DMS114 treated with DMSO at 0.1 percent for 48 hours (cell line): ENCODE results near the gene CDYL2.

ENCODE experiments used
- DNase-seq: peaks from one replicate; lab custom pipeline; 2025; ENCODE audit not compliant: unreplicated experiment; lab: John Stamatoyannopoulos, UW

The CDYL2 gene

GRCh38 chr16:80557037-80557436 lies 247.4 kb downstream of the CDYL2 start:
- DNase-seq, result no peak

GRCh38 chr16:80556481-80556880 lies 247.9 kb downstream of the CDYL2 start:
- no peak for DNase-seq

GRCh38 chr16:80554033-80554432 lies 250.4 kb downstream of the CDYL2 start:
- DNase-seq, result no peak

DNA sequence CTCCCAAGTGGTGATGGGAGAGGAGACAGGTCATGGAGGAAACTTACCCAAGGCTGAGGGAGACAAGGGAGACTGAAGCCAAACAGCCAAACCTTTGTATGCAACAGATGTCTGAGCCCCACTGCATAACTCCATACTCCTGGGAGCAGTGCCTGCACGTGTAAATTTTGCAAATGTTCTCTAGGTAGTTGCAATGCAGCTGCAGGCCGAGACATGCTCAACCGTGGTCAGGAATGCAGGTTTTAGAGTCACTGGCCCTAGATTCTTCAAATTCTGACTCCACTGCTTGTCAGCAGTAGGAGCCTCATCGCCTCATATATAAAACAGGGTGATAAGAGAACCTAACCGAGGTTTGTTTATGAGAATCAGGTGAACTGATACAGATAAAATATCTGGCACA lies 252.1 kb downstream of the CDYL2 start:
- no peak for DNase-seq
